NCI-H345 (cell line): ENCODE data around the gene SORL1.
A peak's percentile ranks its signal among the peaks of the same experiment; 100 is the strongest.
"Not testable (repeated sequence)": the region's sequence is repeated elsewhere in the genome, so short reads cannot be mapped to it uniquely, and the experiment has no call there.

Experiments used
- DNase-seq: peaks from one replicate; lab custom pipeline; 2025; lab: John Stamatoyannopoulos, UW

Gene SORL1

GRCh38 chr11:121564948-121565684 lies 113.0 kb downstream of the SORL1 start:
- DNase-seq, result no peak

GRCh38 chr11:121566279-121567168 lies 114.4 kb downstream of the SORL1 start:
- DNase-seq, result peak; percentile 49

DNA sequence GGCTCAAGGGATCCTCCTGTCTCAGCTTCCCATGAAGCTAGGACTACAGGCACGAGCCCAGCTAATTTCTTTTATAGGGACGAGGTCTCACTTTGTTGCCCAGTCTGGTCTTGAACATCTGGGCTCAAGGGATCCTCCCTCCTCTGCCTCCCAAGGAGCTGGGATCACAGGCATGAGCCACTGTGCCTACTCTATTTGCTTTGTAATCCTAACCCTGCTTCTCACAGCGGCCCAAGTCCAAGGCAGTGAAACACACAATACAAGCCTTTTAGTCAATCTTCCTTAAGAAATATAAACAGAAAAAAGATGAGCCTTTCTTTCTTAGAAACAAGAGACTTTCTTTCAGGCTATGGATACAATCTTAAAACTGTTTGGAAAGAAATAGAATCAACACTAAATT lies 115.9 kb downstream of the SORL1 start:
- no peak for DNase-seq

GRCh38 chr11:121569332-121570299 lies 117.5 kb downstream of the SORL1 start:
- not testable (repeated sequence) for DNase-seq

- DNase-seq, result no peak
These were observed 118.3 kb downstream of the SORL1 start for GRCh38 chr11:121570453-121570852.

- no peak for DNase-seq
These were observed 119.4 kb downstream of the SORL1 start for GRCh38 chr11:121571506-121571905.

DNA sequence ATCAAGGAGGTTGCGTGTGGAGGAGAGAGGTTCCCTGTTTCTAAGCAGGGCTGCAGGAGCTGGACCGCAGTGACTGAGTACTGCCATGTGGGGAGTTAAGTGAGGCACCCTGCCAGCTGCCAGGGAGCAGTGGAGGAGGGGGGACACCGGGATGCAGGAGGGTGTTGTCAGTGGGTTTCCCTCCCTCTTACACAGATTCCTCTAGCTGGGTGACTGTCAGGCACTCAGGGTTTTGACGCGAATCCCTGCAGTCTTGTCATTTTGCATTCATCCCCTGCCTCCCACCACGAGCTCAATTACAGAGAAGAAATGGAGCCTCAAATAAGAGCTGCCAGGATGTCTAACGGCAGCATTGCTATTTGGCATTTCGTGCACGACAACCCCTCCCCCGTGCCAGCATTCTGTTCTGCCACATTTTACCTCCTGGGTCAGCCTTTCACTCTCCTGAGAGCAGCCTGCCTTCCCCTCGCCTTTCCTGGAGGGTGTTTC lies 120.5 kb downstream of the SORL1 start:
- no peak for DNase-seq

- DNase-seq, result no peak
These were observed 122.7 kb downstream of the SORL1 start for GRCh38 chr11:121574801-121575200.

DNA sequence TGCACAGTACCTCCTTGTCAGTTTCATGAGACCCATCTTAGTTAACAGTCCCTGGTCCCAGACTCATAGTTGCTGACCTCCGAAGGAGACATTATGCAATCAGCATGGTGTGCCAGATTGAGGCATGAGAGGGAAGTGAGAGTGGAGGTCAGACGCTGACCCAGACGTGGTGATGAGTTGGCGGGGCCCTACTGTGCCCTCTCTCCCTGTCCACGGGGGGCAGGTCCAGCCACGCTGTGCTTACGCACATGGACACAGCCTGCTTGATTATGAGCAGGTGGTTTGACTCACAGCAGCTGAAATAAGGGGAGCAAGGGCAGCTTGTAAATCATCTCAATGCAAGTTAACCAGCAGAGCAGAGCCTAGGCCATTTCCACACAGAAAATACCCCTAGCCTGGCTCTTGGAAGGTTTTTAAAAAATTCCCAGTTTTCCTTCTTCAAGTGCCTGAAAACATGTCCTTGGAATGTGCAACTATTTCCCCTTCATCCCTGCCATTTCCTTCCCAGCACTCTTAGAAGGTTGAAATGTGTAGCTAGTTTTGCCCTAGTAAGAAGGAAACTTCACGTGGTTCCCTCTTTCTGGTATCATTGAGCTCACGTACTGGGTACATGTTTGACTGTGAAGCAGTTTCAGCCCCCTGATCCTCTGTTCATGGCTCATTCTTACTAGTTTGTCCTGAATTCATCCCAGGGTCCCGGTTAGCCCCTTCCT lies 123.3 kb downstream of the SORL1 start:
- DNase-seq, result no peak

DNA sequence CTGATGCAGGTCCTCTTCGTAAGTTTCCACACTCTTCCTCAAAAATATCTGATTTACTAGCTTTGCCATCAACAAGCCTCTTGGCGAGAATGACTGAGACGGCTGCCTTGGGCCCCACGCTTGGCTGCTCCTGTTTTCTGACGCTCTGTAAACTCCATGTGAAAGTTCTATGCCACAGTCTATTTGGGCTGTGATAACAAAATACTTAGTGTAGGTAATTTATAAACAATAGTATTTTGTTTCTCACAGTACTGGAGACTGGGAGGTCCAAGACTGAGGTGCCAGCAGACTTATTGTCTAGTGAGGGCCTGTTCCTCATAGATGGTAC lies 123.8 kb downstream of the SORL1 start:
- DNase-seq, result no peak

DNA sequence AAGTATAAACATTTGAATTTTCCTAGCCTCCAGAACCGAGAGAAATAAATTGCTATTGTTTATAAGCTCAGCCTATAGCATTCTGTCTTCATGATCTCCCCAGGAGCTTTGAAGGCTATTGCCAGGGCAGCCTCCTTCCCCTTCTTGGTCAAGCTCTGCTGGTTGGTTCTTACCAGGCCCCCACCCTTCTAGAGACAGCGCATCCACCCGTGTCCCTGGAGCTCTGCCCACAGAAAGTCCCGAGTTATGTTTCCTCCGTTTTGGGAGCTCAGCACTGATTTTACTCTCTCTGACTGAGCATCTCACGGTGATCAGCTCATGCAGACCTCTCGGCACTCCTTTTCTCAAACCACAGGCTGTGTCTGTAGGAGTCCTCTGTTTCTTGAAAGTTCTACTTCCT lies 124.4 kb downstream of the SORL1 start:
- no peak for DNase-seq

- DNase-seq, result no peak
These were observed 125.2 kb downstream of the SORL1 start for GRCh38 chr11:121577106-121577848.

- DNase-seq, result no peak
These were observed 126.3 kb downstream of the SORL1 start for GRCh38 chr11:121578251-121578976.

- no peak for DNase-seq
These were observed 128.0 kb downstream of the SORL1 start for GRCh38 chr11:121580154-121580553.

GRCh38 chr11:121581607-121582006 lies 129.5 kb downstream of the SORL1 start:
- no peak for DNase-seq

DNA sequence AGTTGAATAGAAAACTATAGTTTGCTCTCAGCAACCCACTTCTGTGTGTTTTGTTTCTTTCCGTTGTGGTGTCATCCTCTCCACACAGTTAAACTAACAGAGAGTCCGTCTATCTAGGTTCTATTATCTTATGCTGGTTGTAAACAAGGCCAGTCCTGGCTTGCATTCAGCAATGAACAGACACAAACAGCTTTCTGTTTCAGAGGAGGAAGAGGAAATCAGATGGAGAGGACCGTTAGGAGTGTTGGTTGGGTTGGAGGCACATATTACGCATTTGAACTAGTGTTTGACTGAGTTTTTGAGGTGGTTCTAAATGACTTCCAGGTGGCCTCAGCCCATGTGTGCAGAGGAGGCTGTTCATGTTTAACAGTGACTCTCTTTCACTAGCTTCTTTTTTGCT lies 130.2 kb downstream of the SORL1 start:
- DNase-seq, result peak; percentile 29

DNA sequence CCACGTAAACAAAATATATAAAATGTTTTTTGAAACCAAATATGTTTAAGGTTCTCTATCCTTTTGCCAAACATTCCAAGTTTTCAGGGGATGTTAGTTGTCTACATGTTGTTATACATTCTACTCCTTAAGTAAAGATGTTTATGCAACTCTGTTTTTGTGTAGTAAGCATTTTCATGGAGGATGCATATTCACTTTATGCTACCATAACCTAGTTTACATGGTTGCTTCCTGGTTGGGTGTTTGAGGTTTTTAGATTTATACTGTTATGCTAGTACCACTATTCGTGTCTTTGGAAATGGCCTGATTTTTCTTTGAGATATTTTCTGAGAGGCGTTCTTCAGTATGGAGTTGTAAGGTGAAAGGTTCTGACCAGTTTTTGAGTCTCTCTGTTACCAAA lies 131.7 kb downstream of the SORL1 start:
- no peak for DNase-seq

- DNase-seq, result no peak
These were observed 134.6 kb downstream of the SORL1 start for GRCh38 chr11:121586750-121587149.

- no peak for DNase-seq
These were observed 135.1 kb downstream of the SORL1 start for GRCh38 chr11:121587182-121587581.

DNA sequence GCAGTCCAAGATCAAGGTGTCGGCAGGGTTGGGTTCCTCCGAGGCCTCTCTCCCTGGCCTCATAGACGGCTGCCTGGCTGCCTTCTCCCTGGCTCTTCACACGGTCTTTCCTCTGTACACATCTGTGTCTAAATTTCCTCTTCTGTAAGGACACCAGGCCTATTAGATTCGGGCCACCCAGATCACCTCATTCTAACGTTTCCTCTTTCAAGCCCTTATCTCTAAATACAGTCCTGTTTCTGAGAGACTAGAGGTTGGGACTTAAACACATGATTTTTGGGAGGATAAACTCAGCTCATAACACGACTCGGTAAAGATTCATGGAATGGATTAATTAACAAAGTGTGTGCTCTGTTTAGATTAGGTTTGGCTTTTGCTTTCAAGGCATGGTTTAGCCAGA lies 136.6 kb downstream of the SORL1 start:
- no peak for DNase-seq
